Neuronal stem cell (in vitro differentiated cells): Measurements from ENCODE around the gene HIPK4.
"Not testable (repeated sequence)": the region's sequence is repeated elsewhere in the genome, so short reads cannot be mapped to it uniquely, and the experiment has no call there.

ENCODE experiments used
- DNase-seq: peaks from one replicate; pipeline ENCODE4 v3.0.0-alpha.2; 2013; ENCODE audit warnings: low spot score
- H2AFZ ChIP-seq: one replicate; pipeline ENCODE4 v1.6.1; 2013; ENCODE audit warnings: mild to moderate bottlenecking, low read length, inconsistent platforms
- H2AK5ac ChIP-seq: 2 replicates; pipeline ENCODE4 v1.6.1; 2013; ENCODE audit warnings: low read depth, mild to moderate bottlenecking, inconsistent platforms, low read length, moderate library complexity, mixed read lengths
- H2BK120ac ChIP-seq: 2 replicates; pipeline ENCODE4 v1.6.1; 2013; ENCODE audit warnings: low read depth, mild to moderate bottlenecking, inconsistent platforms, low read length, moderate library complexity, mixed read lengths
- H2BK12ac ChIP-seq: one replicate; pipeline ENCODE4 v1.6.1; 2013; ENCODE audit warnings: low read length, inconsistent platforms
- H2BK15ac ChIP-seq: 2 replicates; pipeline ENCODE4 v1.6.1; 2013; ENCODE audit warnings: mild to moderate bottlenecking, low read length, inconsistent platforms, mixed read lengths
- H2BK5ac ChIP-seq: one replicate; pipeline ENCODE4 v1.6.1; 2013; ENCODE audit warnings: inconsistent platforms, mild to moderate bottlenecking, low read length, moderate library complexity
- H3K14ac ChIP-seq: one replicate; pipeline ENCODE4 v1.6.1; 2013; ENCODE audit warnings: low read length, inconsistent platforms
- H3K18ac ChIP-seq: 2 replicates; pipeline ENCODE4 v1.6.1; 2013; ENCODE audit warnings: low read length, inconsistent platforms
- H3K23ac ChIP-seq: 2 replicates; pipeline ENCODE4 v1.6.1; 2013; ENCODE audit warnings: low read depth, mild to moderate bottlenecking, mixed read lengths, low read length, inconsistent platforms; ENCODE audit not compliant: poor library complexity
- H3K27ac ChIP-seq: replicated peaks from 3 replicates; pipeline ENCODE4 v1.5.1; 2013; ENCODE audit warnings: low read length, inconsistent platforms
- H3K27me3 ChIP-seq, 3 experiments: 2 replicates each; pipeline ENCODE4 v1.6.1; 2013; ENCODE audit warnings: low read length in 3 of 3, mild to moderate bottlenecking in 2 of 3, inconsistent platforms in 1 of 3, low read depth in 1 of 3, mixed read lengths in 1 of 3, moderate library complexity in 1 of 3; ENCODE audit not compliant: control insufficient read depth in 3 of 3, insufficient read depth in 3 of 3
- H3K36me3 ChIP-seq, 2 donors: replicated peaks in 1 of 2; 2 replicates each; pipeline ENCODE4 v1.6.1; 2013; ENCODE audit warnings: low read length in 2 of 2; ENCODE audit not compliant: control insufficient read depth in 2 of 2, insufficient read depth in 2 of 2
- H3K4ac ChIP-seq: 2 replicates; pipeline ENCODE4 v1.6.1; 2013; ENCODE audit warnings: inconsistent platforms, mild to moderate bottlenecking, low read length, moderate library complexity
- H3K4me1 ChIP-seq, 2 donors: 1 replicate in 1 of 2; 2 replicates in 1 of 2; pipeline ENCODE4 v1.6.1; 2013; ENCODE audit warnings: low read length in 2 of 2, low read depth in 1 of 2; ENCODE audit not compliant: control insufficient read depth in 2 of 2, insufficient read depth in 1 of 2
- H3K4me2 ChIP-seq: one replicate; pipeline ENCODE4 v1.6.1; 2013; ENCODE audit warnings: mild to moderate bottlenecking, low read length, inconsistent platforms; ENCODE audit not compliant: insufficient read depth, poor library complexity, severe bottlenecking
- H3K4me3 ChIP-seq, 2 donors: 2 replicates each; pipeline ENCODE4 v1.5.1; 2013; ENCODE audit warnings: low read length in 2 of 2, mild to moderate bottlenecking in 2 of 2, inconsistent platforms in 1 of 2, moderate library complexity in 1 of 2
- H3K79me1 ChIP-seq: one replicate; pipeline ENCODE4 v1.6.1; 2013; ENCODE audit warnings: low read depth, mild to moderate bottlenecking, inconsistent platforms, low read length, moderate library complexity
- H3K9ac ChIP-seq: one replicate; pipeline ENCODE4 v1.6.1; 2013; ENCODE audit warnings: mild to moderate bottlenecking, low read depth, low read length, inconsistent platforms; ENCODE audit not compliant: poor library complexity
- H3K9me3 ChIP-seq, 2 donors: replicated peaks in 1 of 2; 2 replicates each; pipeline versions ENCODE3 to v1.6.1; 2013; ENCODE audit warnings: low read length in 2 of 2, mild to moderate bottlenecking in 2 of 2, inconsistent platforms in 1 of 2, low read depth in 1 of 2, mixed read lengths in 1 of 2, moderate library complexity in 1 of 2; ENCODE audit not compliant: control insufficient read depth in 2 of 2, insufficient read depth in 1 of 2
- H4K8ac ChIP-seq: one replicate; pipeline ENCODE4 v1.6.1; 2013; ENCODE audit warnings: low read depth, mild to moderate bottlenecking, inconsistent platforms, low read length, moderate library complexity
- H4K91ac ChIP-seq: one replicate; pipeline ENCODE4 v1.6.1; 2013; ENCODE audit warnings: low read length, low read depth, mild to moderate bottlenecking, inconsistent platforms; ENCODE audit not compliant: poor library complexity
- WGBS, 2 donors: extraction: QIAGEN DNeasy Blood & Tissue Kit; methylation state at CpG; one replicate each; pipeline ENCODE4 v1.1.7; 2013; ENCODE audit warnings: missing lambda C conversion rate in 2 of 2, mixed read lengths in 1 of 2; ENCODE audit not compliant: insufficient read length in 2 of 2, insufficient replicate concordance in 1 of 2; ENCODE audit errors: extremely low coverage in 2 of 2; 5-methylcytosine and 5-hydroxymethylcytosine counted together

Gene HIPK4

GRCh38 chr19:40371802-40372122, 18.2 kb downstream of the HIPK4 start:
- Histone ChIP-seq H3K23ac (peak overlapping the region; percentile 46), H2BK15ac (no peak overlapping the region), H3K4ac (no peak overlapping the region), H3K18ac (no peak overlapping the region), H2BK5ac (no peak overlapping the region), H3K4me3 (no peak overlapping the region), H4K91ac (no peak overlapping the region), H2BK120ac (no peak overlapping the region), H2BK12ac (no peak overlapping the region), H3K79me1 (peaks cover 2% of the 10 kb centered on the region), H3K27ac (no peak overlapping the region), H3K9me3 (no peaks in the 10 kb centered on the region), H3K4me1 (peaks cover 3 to 7% of the 10 kb centered on the region in 2 donors), H3K14ac (no peak overlapping the region), H4K8ac (no peak overlapping the region), H3K9ac (peak overlapping the region; percentile 15), H3K36me3 (peaks cover 52 to 86% of the 10 kb centered on the region in 2 donors), H2AK5ac (no peak overlapping the region), H2AFZ (no peak overlapping the region), H3K27me3 (no peaks in the 10 kb centered on the region), H3K4me2 (no peak overlapping the region)
- DNase-seq: no peak
- WGBS, 2 donors: no CpG with 5 or more reads among the region's 5 CpGs

- Histone ChIP-seq H3K18ac (no peak overlapping the region), H3K14ac (no peak overlapping the region), H3K79me1 (peaks cover 2% of the 10 kb centered on the region), H3K36me3 (peaks cover 48 to 81% of the 10 kb centered on the region in 2 donors), H3K9ac (peak overlapping the region; percentile 15), H2BK12ac (no peak overlapping the region), H3K4me1 (peaks cover 9 to 12% of the 10 kb centered on the region in 2 donors), H3K27ac (no peak overlapping the region), H3K4me3 (no peak overlapping the region), H3K4me2 (no peak overlapping the region), H2BK15ac (no peak overlapping the region), H3K4ac (no peak overlapping the region), H3K27me3 (no peaks in the 10 kb centered on the region), H3K23ac (peak overlapping the region; percentile 46), H2AK5ac (no peak overlapping the region), H3K9me3 (no peaks in the 10 kb centered on the region), H4K91ac (no peak overlapping the region), H2AFZ (no peak overlapping the region), H4K8ac (no peak overlapping the region), H2BK120ac (no peak overlapping the region), H2BK5ac (no peak overlapping the region)
- WGBS, 2 donors: no CpG with 5 or more reads among the region's 7 CpGs
- DNase-seq: no peak
These were observed 18.8 kb downstream of the HIPK4 start for GRCh38 chr19:40370997-40371801.

- not testable (repeated sequence) for H3K18ac ChIP-seq, H2BK15ac ChIP-seq, H3K9ac ChIP-seq, DNase-seq, H3K4me2 ChIP-seq, H3K14ac ChIP-seq, H2BK120ac ChIP-seq, H3K23ac ChIP-seq, H2AFZ ChIP-seq, H3K27ac ChIP-seq, H3K4me3 ChIP-seq, H3K4ac ChIP-seq, H3K9me3 ChIP-seq, H3K79me1 ChIP-seq, H2BK12ac ChIP-seq, H4K91ac ChIP-seq, H4K8ac ChIP-seq, H3K27me3 ChIP-seq, H2BK5ac ChIP-seq, H2AK5ac ChIP-seq
- Histone ChIP-seq H3K36me3 (peaks cover 48 to 78% of the 10 kb centered on the region in 2 donors), H3K4me1 (peaks cover 12 to 15% of the 10 kb centered on the region in 2 donors)
- no CpG with 5 or more reads among the region's 3 CpGs for WGBS, 2 donors
These were observed 19.7 kb downstream of the HIPK4 start for GRCh38 chr19:40370253-40370652.

GRCh38 chr19:40369797-40370196, 20.2 kb downstream of the HIPK4 start:
- Histone ChIP-seq H3K9me3 (no peaks in the 10 kb centered on the region), H2AFZ (no peak overlapping the region), H3K4ac (no peak overlapping the region), H3K9ac (no peak overlapping the region), H3K79me1 (peaks cover 2% of the 10 kb centered on the region), H3K36me3 (peaks cover 46 to 74% of the 10 kb centered on the region in 2 donors), H3K27me3 (no peaks in the 10 kb centered on the region), H2BK5ac (no peak overlapping the region), H2BK15ac (no peak overlapping the region), H3K23ac (no peak overlapping the region), H4K91ac (no peak overlapping the region), H3K4me3 (no peak overlapping the region), H3K14ac (no peak overlapping the region), H2AK5ac (no peak overlapping the region), H2BK12ac (no peak overlapping the region), H4K8ac (no peak overlapping the region), H3K4me2 (no peak overlapping the region), H3K4me1 (peaks cover 12 to 16% of the 10 kb centered on the region in 2 donors), H3K18ac (no peak overlapping the region), H2BK120ac (no peak overlapping the region), H3K27ac (no peak overlapping the region)
- WGBS, 2 donors: no CpG with 5 or more reads among the region's 12 CpGs
- DNase-seq: no peak
